Fibroblast of mammary gland (primary cell): ENCODE results near the gene LAMP1.
A peak's percentile ranks its signal among the peaks of the same experiment; 100 is the strongest.
"Not testable (repeated sequence)": the region's sequence is repeated elsewhere in the genome, so short reads cannot be mapped to it uniquely, and the experiment has no call there.

Experiments used
- DNase-seq: peaks from one replicate; pipeline ENCODE4 v3.0.0-alpha.2; 2010; ENCODE audit warnings: low read depth
- H3K4me3 ChIP-seq: 2 replicates; pipeline ENCODE4 v1.5.1; 2011; ENCODE audit warnings: low read depth, mild to moderate bottlenecking, low read length, moderate library complexity; ENCODE audit not compliant: control insufficient read depth
- TF ChIP-seq, protein P1 (sequence below): conservative IDR thresholded peaks from 2 replicates; pipeline ENCODE4 v1.5.1; 2011; ENCODE audit warnings: low read depth, low read length, inconsistent platforms; ENCODE audit not compliant: control insufficient read depth, insufficient read depth

The LAMP1 gene

DNA sequence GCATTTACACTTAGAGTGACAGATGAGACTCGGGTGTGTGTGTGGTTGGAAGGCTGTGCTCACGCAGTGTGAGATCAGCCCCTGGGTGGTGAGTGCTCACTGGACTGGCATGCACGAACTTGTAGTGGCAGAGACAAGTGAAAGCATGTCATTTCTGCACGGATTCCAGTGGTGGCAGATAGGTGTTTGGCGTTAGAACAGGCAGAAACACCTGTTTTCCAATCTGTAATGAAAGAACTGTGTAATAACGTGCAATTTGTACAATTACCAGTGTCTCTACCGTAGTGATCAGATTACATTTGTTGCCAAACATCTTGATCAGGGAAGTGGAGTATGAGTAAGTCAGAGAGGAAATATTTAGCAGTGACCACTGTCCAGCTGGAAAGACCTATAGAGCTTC, 8.2 kb downstream of the LAMP1 start:
- TF ChIP-seq, protein P1, sequence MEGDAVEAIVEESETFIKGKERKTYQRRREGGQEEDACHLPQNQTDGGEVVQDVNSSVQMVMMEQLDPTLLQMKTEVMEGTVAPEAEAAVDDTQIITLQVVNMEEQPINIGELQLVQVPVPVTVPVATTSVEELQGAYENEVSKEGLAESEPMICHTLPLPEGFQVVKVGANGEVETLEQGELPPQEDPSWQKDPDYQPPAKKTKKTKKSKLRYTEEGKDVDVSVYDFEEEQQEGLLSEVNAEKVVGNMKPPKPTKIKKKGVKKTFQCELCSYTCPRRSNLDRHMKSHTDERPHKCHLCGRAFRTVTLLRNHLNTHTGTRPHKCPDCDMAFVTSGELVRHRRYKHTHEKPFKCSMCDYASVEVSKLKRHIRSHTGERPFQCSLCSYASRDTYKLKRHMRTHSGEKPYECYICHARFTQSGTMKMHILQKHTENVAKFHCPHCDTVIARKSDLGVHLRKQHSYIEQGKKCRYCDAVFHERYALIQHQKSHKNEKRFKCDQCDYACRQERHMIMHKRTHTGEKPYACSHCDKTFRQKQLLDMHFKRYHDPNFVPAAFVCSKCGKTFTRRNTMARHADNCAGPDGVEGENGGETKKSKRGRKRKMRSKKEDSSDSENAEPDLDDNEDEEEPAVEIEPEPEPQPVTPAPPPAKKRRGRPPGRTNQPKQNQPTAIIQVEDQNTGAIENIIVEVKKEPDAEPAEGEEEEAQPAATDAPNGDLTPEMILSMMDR: no peak
- H3K4me3 ChIP-seq: no peak overlapping the region
- DNase-seq: peak; percentile 57

DNA sequence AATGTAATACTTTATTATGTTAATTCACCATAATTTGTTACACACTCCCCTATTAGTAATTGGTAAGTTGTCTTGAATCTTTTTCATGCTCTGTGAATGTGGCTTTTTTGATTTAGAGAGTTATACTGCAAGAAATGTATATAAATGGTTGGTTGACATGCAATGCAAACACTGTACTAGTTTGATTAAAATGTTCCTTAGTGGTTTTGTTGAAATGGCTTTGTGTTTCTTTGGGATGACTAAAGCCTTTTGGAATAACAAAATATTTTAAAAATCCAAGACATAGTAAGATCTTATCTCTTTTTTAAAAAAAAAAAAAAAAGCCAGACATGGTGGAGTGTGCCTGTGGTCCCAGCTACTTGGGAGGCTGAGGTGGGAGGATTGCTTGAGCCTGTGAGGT, 10.5 kb downstream of the LAMP1 start:
- TF ChIP-seq, protein P1: no peak
- H3K4me3 ChIP-seq: no peak overlapping the region
- no peak for DNase-seq

DNA sequence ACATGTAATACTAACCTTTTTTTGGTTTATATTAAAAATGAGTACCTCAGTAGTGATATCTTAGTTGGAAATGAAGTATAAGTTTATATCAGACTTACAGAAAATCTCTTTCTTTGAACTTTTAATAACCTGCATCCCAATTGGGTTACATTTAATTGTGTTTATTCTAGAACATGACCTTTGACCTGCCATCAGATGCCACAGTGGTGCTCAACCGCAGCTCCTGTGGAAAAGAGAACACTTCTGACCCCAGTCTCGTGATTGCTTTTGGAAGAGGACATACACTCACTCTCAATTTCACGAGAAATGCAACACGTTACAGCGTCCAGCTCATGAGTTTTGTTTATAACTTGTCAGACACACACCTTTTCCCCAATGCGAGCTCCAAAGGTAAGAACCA, 12.4 kb downstream of the LAMP1 start:
- no peak for DNase-seq
- no peak overlapping the region for H3K4me3 ChIP-seq
- TF ChIP-seq, protein P1: no peak

DNA sequence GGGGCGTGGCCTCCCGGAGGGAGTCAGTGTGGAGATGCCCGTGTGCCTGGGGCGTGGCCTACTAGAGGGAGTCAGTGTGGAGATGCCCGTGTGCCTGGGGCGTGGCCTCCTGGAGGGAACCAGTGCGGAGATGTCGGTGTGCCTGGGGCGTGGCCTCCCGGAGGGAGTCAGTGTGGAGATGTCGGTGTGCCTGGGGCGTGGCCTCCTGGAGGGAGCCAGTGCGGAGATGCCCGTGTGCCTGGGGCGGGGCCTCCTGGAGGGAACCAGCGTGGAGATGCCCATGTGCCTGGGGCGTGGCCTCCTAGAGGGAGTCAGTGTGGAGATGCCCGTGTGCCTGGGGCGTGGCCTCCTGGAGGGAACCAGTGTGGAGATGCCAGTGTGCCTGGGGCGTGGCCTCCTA, 17.1 kb downstream of the LAMP1 start:
- not testable (repeated sequence) for DNase-seq

DNA sequence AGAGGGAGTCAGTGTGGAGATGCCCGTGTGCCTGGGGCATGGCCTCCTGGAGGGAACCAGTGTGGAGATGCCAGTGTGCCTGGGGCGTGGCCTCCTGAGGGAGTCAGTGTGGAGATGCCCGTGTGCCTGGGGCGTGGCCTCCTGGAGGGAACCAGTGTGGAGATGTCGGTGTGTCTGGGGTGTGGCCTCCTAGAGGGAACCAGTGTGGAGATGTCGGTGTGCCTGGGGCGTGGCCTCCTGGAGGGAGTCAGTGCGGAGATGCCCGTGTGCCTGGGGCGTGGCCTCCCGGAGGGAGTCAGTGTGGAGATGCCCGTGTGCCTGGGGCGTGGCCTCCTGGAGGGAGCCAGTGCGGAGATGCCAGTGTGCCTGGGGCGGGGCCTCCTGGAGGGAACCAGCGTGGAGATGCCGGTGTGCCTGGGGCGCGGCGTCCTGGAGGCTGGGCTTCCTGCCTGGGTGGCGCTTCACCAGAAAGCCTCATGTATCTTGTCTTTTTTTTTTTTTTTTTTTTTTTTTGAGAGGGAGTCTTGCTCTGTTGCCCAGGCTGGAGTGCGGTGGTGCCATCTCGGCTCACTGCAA, 17.9 kb downstream of the LAMP1 start:
- not testable (repeated sequence) for DNase-seq, H3K4me3 ChIP-seq

More for the DNA sequence above, 17.1 kb downstream of the LAMP1 start:
- not testable (repeated sequence) for H3K4me3 ChIP-seq

DNA sequence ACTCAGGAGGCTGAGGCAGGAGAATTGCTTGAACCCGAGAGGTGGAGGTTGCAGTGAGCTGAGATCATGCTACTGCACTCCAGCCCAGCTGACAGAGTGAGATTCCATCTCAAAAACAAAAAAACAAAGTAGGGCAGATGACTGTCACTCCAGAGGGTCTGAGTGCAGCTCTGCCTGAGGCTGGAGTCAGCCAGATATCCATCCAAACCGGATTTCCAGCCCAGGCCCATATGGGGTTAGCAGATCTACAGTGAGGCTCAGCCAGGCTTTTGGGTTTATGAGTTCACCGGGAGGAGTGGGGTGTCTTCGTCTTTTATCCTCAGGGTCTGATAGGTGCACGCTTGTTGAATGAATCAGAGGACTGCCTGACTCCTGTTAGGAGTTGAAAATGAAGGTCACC, 19.0 kb downstream of the LAMP1 start:
- no peak overlapping the region for H3K4me3 ChIP-seq
- DNase-seq: no peak
- TF ChIP-seq, protein P1: no peak

DNA sequence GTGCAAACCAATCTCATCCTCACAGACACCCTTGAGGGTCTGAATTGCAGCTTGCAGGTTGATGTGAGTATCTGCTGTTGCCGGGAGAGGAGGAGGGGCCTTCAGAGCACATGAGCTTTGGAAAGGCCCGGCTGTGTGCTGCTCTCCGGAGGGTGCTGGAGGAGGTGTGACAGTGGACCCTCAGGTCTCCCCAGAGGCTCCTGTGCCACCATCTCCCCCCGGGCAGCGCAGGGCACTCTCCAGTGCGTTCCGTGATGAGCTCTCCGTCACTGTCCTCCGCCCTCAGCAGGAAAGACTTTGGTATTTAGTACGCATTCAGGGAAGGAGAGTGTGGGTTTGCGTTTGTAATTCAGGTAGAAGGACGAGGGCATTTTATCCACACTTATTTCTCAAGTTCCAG, 20.0 kb downstream of the LAMP1 start:
- DNase-seq: no peak
- TF ChIP-seq, protein P1: no peak
- no peak overlapping the region for H3K4me3 ChIP-seq

DNA sequence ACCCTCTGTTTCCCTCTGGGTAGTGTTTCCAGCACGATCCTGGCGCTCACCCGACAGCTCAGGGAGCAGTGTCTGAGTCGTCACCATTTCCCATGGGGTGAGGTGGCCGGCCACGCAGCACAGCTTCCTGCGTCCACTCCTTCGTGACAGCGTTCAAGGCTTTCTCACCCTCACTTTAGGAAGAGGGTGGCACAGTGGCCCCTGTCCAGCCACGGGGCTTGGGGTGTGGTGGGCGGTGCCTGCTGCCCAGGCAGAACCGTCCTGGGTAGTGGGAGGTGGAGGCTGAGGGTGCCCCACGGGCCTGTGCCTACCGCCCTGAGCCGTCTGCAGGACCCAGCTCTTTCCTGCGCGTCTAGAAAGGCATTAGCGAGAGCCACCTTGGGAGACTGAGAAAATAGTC, 21.9 kb downstream of the LAMP1 start:
- H3K4me3 ChIP-seq: no peak overlapping the region
- TF ChIP-seq, protein P1: no peak
- DNase-seq: no peak
